GM12878 (cell line): ENCODE data around the gene RABEP1. TPM values are rescaled to one million over a fixed set of nuclear protein-coding genes. Genes with fewer than 3 reads are reported as not detected.

Source experiments
- ATAC-seq: fragments of 200-7000 bp; cut with Tn5 transposase; 3 replicates; pipeline ENCODE4 v1.9.1; 2020; ENCODE audit warnings: mild to moderate bottlenecking, moderate library complexity
- BruUV-seq: library from RNA; stranded (reverse); fragments of 400-500 nt; replicated peaks from 2 replicates; lab custom pipeline; 2021; lab: Mats Ljungman, UMichigan
- CTCF ChIA-PET: fragments of 300-600 bp; sonication (Branson Sonifier 250); formaldehyde crosslinking; extraction: SDS; loops from one replicate; lab custom pipeline; 2021; ENCODE audit warnings: inconsistent platforms; lab: Yijun Ruan, JAX
- POLR2A ChIA-PET: fragments of 350-600 bp; formaldehyde crosslinking; extraction: SDS; loops from one replicate; lab custom pipeline; 2021; ENCODE audit warnings: inconsistent platforms; lab: Charles Lee
- RAD21 ChIA-PET: fragments of 300-600 bp; sonication (Branson Sonifier 250); formaldehyde crosslinking; loops from one replicate; lab custom pipeline; 2023; ENCODE audit warnings: antibody characterized with exemption; ENCODE audit not compliant: unreplicated experiment; lab: Charles Lee
- SMC1A ChIA-PET: fragments of 300-600 bp; sonication (Branson Sonifier 250); formaldehyde crosslinking; loops from one replicate; lab custom pipeline; 2023; ENCODE audit not compliant: unreplicated experiment, uncharacterized antibody; lab: Charles Lee
- DNase-seq: peaks from one replicate; pipeline ENCODE4 v3.0.0-alpha.2; 2011; ENCODE audit warnings: low read depth, low spot score
- FAIRE-seq: peaks from 3 replicates; lab custom pipeline; 2011; peaks lifted over from hg19 to GRCh38; lab: Jason Lieb, UNC
- H2AFZ ChIP-seq: 2 replicates; pipeline ENCODE4 v1.6.0; 2011; ENCODE audit warnings: low read depth, low read length, control low read depth; ENCODE audit not compliant: control insufficient read depth
- H3K27ac ChIP-seq: 2 replicates; pipeline ENCODE4 v1.5.1; 2011; ENCODE audit warnings: control low read depth; ENCODE audit not compliant: control insufficient read depth, insufficient read depth
- H3K27me3 ChIP-seq, 2 experiments: replicated peaks in 1 of 2; 2 replicates each; pipeline versions ENCODE4 v1.6.0 to v1.6.1; 2011; ENCODE audit warnings: low read length in 1 of 2; ENCODE audit not compliant: control insufficient read depth in 2 of 2, insufficient read depth in 2 of 2
- H3K36me3 ChIP-seq, 2 experiments: 2 replicates each; pipeline ENCODE4 v1.5.1; 2011; ENCODE audit warnings: low read length in 1 of 2; ENCODE audit not compliant: control insufficient read depth in 2 of 2, insufficient read depth in 2 of 2
- H3K4me1 ChIP-seq: 2 replicates; pipeline ENCODE4 v1.6.1; 2011; ENCODE audit warnings: mild to moderate bottlenecking, low read length, moderate library complexity, mixed read lengths; ENCODE audit not compliant: control insufficient read depth, insufficient read depth
- H3K4me2 ChIP-seq: 2 replicates; pipeline ENCODE4 v1.6.0; 2011; ENCODE audit warnings: control low read depth; ENCODE audit not compliant: control insufficient read depth, insufficient read depth
- H3K4me3 ChIP-seq: fragments of 200-600 bp; sonication (generic); 2 replicates; pipeline ENCODE4 v1.5.1; 2016
- H3K79me2 ChIP-seq: 2 replicates; pipeline ENCODE4 v1.6.0; 2011; ENCODE audit warnings: low read length; ENCODE audit not compliant: control insufficient read depth, insufficient read depth
- H3K9ac ChIP-seq: 2 replicates; pipeline ENCODE4 v1.8.0; 2011; ENCODE audit warnings: low read length, control low read depth, mixed read lengths; ENCODE audit not compliant: control insufficient read depth, insufficient read depth
- H3K9me3 ChIP-seq: replicated peaks from 3 replicates; pipeline ENCODE4 v1.5.1; 2011; ENCODE audit warnings: mild to moderate bottlenecking, low read length; ENCODE audit not compliant: control insufficient read depth, insufficient read depth
- H4K20me1 ChIP-seq: 2 replicates; pipeline ENCODE4 v1.6.0; 2011; ENCODE audit not compliant: control insufficient read depth, insufficient read depth
- ASH2L ChIP-seq: fragments of 300-600, 200-600 bp; sonication (generic); IDR thresholded peaks from 2 replicates; pipeline ENCODE4 v1.6.1; 2017; ENCODE audit warnings: low read depth, mild to moderate bottlenecking, borderline replicate concordance
- FOS ChIP-seq: IDR thresholded peaks from 3 replicates; pipeline ENCODE4 v1.6.1; 2011; ENCODE audit warnings: borderline replicate concordance; ENCODE audit not compliant: insufficient read length; ENCODE audit errors: extremely low read depth
- MTA2 ChIP-seq: fragments of 450-650 bp; IDR thresholded peaks from 2 replicates; pipeline ENCODE4 v1.6.1; 2016; ENCODE audit warnings: low read depth, mild to moderate bottlenecking, moderate library complexity
- POLR2A ChIP-seq: IDR thresholded peaks from 2 replicates; pipeline ENCODE4 v1.6.1; 2011; ENCODE audit warnings: low read depth, mild to moderate bottlenecking, low read length
- SIN3A ChIP-seq: IDR thresholded peaks from 2 replicates; pipeline ENCODE4 v1.6.1; 2012; ENCODE audit warnings: low read depth, low read length, improper control_type of control experiment
- ZBTB40 ChIP-seq: fragments of 450-650 bp; IDR thresholded peaks from 2 replicates; pipeline ENCODE4 v1.6.1; 2016; ENCODE audit warnings: mild to moderate bottlenecking, moderate library complexity, borderline replicate concordance
- ZNF217 ChIP-seq: fragments of 450-650 bp; IDR thresholded peaks from 2 replicates; pipeline ENCODE4 v1.6.1; 2017; ENCODE audit warnings: antibody characterized with exemption, mild to moderate bottlenecking
- ZSCAN29 ChIP-seq: fragments of 450-650 bp; IDR thresholded peaks from 2 replicates; pipeline ENCODE4 v1.6.1; 2017; ENCODE audit warnings: mild to moderate bottlenecking, moderate library complexity
- WGBS: methylation state at CpG from one replicate; pipeline ENCODE4 v1.1.6; 2016; ENCODE audit warnings: low lambda C conversion rate; ENCODE audit not compliant: insufficient replicate concordance, insufficient coverage; ENCODE audit errors: missing lambda C conversion rate; 5-methylcytosine and 5-hydroxymethylcytosine counted together
- in situ Hi-C: fragments of 300-500 bp; cut with MboI; formaldehyde crosslinking; loops from 9 replicates; pipeline ENCODE4 v1.14.3; 2018; ENCODE audit warnings: mixed read lengths
- intact Hi-C: fragments of 100-400 bp; cut with micrococcal nuclease; formaldehyde crosslinking; loops from one replicate; pipeline ENCODE4 v1.14.2; 2022; ENCODE audit not compliant: unreplicated experiment
- polyA plus RNA-seq, 11 experiments: library from polyadenylated mRNA; depleted of rRNA in 4 of 11; unstranded in 6 of 11; stranded (reverse) in 5 of 11; fragments of >200 nt; fragmentation: Nextera tagmentation in 4 of 11; fragmentation: Illumina TruSeq in 1 of 11; extraction: Ambion mirVana in 4 of 11; extraction: Trizol in 1 of 11; gene quantifications; 1 replicate in 1 of 11; 2 replicates in 10 of 11; pipeline versions ENCODE4 v1.2.1 to v1.2.3, GENCODE V29; 2011 to 2016; ENCODE audit warnings: inconsistent platforms in 2 of 11, missing spikeins in 2 of 11, low read depth in 1 of 11
- total RNA-seq, 4 experiments: library from RNA; depleted of rRNA in 3 of 4; stranded (reverse); fragments of >200 nt in 3 of 4; fragmentation: Illumina TruSeq in 1 of 4; extraction: Trizol in 1 of 4; gene quantifications; 2 replicates each; pipeline versions ENCODE4 v1.2.1 to v1.2.3, GENCODE V29; 2013 to 2021

The RABEP1 gene
- total and polyA plus RNA-seq, 10 of the 15 experiments (the other 5 are each of a cell fraction or from before 2014, with no cell fraction given) = 13.4 to 71.4 (median 59.8) TPM

GRCh38 chr17:5291683-5292350 is 9.7 kb downstream of the RABEP1 start:
- peaks cover 0 to 6% of the 10 kb centered on the region in 2 experiments; a peak in 1 of 4 replicates for H3K36me3 ChIP-seq
- FAIRE-seq = no peak
- no peak for TF ChIP-seq ZNF217
- no peak for TF ChIP-seq ZBTB40
- no peak for TF ChIP-seq MTA2
- no peak for TF ChIP-seq ZSCAN29
- no peak for TF ChIP-seq ASH2L
- no peak for TF ChIP-seq SIN3A
- no peak for TF ChIP-seq POLR2A
- no peak for TF ChIP-seq FOS
- H3K9ac ChIP-seq = no peak overlapping the region
- DNase-seq = no peak
- intact Hi-C loops = no loop called here
- no peak overlapping the region for H2AFZ ChIP-seq
- SMC1A ChIA-PET = interaction anchor here (1.0 kb wide), 1 partner anchor 13 kb away, joined by 3 read pairs; no protein-coding TSS in a partner anchor
- RAD21 ChIA-PET = no interaction called here
- POLR2A ChIA-PET = no interaction called here
- H3K4me1 ChIP-seq = peaks cover 3% of the 10 kb centered on the region; the same call in 1 of the 2 replicates
- ATAC-seq = no peak
- H3K27me3 ChIP-seq = no peaks in the 10 kb centered on the region
- H3K4me3 ChIP-seq = no peak overlapping the region
- CTCF ChIA-PET = no interaction called here
- 76% methylated on average over 8 of the region's 8 CpGs for WGBS
- in situ Hi-C loops = no loop called here
- no peak overlapping the region for H3K4me2 ChIP-seq
- peaks cover 90% of the 10 kb centered on the region for H3K79me2 ChIP-seq
- no peaks in the 10 kb centered on the region; the same call in 1 of the 2 replicates for H4K20me1 ChIP-seq
- no TSS peak for BruUV-seq
- H3K9me3 ChIP-seq = no peaks in the 10 kb centered on the region; the same call in 1 of the 3 replicates
- H3K27ac ChIP-seq = no peak overlapping the region
